Suprapubic skin (tissue), 4 donors: ENCODE data around the gene CCDC73.

Source experiments
- POLR2A ChIP-seq, 2 donors: fragments of 450-650 bp; IDR thresholded peaks; one replicate each; pipeline ENCODE4 v1.6.1; 2017; ENCODE audit warnings: antibody characterized with exemption in 2 of 2, mild to moderate bottlenecking in 2 of 2, moderate library complexity in 2 of 2
- POLR2AphosphoS5 ChIP-seq, 3 donors: sonication (generic); formaldehyde crosslinking; IDR thresholded peaks; one replicate each; pipeline ENCODE4 v1.6.1; 2017; ENCODE audit warnings: antibody characterized with exemption in 3 of 3
- TF ChIP-seq, protein P1 (sequence below), 2 donors: fragments of 200-600 bp in 1 of 2; fragments of 450-650 bp in 1 of 2; sonication (generic) in 1 of 2; IDR thresholded peaks; one replicate each; pipeline ENCODE4 v1.5.1; 2016 to 2019; ENCODE audit warnings: antibody characterized with exemption in 2 of 2, mild to moderate bottlenecking in 1 of 2, moderate library complexity in 1 of 2

DNA sequence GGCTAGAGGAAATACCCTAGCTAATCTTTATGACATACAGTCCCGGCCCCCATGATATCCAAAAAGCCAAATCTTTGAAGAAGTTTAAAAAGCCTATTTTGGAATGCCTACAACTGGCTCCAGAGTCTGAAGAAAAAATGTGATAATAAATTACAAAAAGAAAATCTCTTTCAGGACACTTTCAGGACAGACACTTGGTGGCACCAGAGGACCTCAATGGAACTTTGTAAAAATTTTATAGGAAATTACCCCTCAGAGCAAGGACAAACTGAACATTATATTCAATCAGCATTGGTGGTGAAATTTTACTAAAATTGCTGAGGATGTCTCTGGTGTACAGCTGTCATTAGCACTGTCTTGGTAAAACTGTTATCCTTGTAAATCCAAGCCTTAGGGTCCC is 81.0 kb downstream of the CCDC73 start:
- TF ChIP-seq, protein P1, sequence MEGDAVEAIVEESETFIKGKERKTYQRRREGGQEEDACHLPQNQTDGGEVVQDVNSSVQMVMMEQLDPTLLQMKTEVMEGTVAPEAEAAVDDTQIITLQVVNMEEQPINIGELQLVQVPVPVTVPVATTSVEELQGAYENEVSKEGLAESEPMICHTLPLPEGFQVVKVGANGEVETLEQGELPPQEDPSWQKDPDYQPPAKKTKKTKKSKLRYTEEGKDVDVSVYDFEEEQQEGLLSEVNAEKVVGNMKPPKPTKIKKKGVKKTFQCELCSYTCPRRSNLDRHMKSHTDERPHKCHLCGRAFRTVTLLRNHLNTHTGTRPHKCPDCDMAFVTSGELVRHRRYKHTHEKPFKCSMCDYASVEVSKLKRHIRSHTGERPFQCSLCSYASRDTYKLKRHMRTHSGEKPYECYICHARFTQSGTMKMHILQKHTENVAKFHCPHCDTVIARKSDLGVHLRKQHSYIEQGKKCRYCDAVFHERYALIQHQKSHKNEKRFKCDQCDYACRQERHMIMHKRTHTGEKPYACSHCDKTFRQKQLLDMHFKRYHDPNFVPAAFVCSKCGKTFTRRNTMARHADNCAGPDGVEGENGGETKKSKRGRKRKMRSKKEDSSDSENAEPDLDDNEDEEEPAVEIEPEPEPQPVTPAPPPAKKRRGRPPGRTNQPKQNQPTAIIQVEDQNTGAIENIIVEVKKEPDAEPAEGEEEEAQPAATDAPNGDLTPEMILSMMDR (IDR thresholded peaks at IDR 0.05), result no peak
- no peak for TF ChIP-seq POLR2A (IDR thresholded peaks at IDR 0.05)
- no peak for TF ChIP-seq POLR2AphosphoS5 (IDR thresholded peaks at IDR 0.05)
